Fibroblast of mammary gland (primary cell): ENCODE results near the gene GPR107.
"Not testable (repeated sequence)": the region's sequence is repeated elsewhere in the genome, so short reads cannot be mapped to it uniquely, and the experiment has no call there.

ENCODE experiments used
- DNase-seq: peaks from one replicate; pipeline ENCODE4 v3.0.0-alpha.2; 2010; ENCODE audit warnings: low read depth
- H3K4me3 ChIP-seq: 2 replicates; pipeline ENCODE4 v1.5.1; 2011; ENCODE audit warnings: low read depth, mild to moderate bottlenecking, low read length, moderate library complexity; ENCODE audit not compliant: control insufficient read depth
- TF ChIP-seq, protein P1 (sequence below): conservative IDR thresholded peaks from 2 replicates; pipeline ENCODE4 v1.5.1; 2011; ENCODE audit warnings: low read depth, low read length, inconsistent platforms; ENCODE audit not compliant: control insufficient read depth, insufficient read depth

Gene GPR107

DNA sequence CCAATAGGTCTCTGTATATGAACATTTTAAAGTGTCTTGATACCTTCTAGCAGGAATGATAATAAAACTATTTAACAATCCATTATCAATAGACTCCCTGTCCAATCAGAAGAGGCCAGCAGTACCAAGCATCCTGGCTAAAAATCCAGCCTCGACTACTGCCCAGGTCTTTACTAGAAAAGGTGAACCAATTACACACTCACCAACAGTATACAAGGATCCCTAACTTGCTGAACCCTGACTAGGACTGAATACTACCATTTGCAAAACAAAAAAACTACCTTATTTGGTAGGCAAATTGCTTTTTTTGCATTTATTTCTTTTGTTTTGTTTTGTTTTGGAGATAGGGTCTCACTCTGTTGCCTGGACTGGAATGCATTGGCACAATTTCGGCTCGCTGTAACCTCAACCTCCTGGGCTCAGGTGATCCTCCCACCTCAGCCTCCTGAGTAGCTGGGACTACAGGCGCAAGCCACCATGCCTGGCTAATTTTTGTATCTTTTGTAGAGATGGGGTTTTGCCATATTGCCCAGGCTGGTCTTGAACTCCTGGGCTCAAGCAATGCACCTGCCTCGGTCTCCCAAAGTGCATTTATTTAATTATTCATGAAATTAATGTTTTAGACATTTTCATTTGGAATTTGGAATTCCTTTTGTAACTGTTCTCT is 38.2 kb upstream of the GPR107 start:
- no peak for DNase-seq
- TF ChIP-seq, protein P1, sequence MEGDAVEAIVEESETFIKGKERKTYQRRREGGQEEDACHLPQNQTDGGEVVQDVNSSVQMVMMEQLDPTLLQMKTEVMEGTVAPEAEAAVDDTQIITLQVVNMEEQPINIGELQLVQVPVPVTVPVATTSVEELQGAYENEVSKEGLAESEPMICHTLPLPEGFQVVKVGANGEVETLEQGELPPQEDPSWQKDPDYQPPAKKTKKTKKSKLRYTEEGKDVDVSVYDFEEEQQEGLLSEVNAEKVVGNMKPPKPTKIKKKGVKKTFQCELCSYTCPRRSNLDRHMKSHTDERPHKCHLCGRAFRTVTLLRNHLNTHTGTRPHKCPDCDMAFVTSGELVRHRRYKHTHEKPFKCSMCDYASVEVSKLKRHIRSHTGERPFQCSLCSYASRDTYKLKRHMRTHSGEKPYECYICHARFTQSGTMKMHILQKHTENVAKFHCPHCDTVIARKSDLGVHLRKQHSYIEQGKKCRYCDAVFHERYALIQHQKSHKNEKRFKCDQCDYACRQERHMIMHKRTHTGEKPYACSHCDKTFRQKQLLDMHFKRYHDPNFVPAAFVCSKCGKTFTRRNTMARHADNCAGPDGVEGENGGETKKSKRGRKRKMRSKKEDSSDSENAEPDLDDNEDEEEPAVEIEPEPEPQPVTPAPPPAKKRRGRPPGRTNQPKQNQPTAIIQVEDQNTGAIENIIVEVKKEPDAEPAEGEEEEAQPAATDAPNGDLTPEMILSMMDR: no peak
- H3K4me3 ChIP-seq: no peak overlapping the region

DNA sequence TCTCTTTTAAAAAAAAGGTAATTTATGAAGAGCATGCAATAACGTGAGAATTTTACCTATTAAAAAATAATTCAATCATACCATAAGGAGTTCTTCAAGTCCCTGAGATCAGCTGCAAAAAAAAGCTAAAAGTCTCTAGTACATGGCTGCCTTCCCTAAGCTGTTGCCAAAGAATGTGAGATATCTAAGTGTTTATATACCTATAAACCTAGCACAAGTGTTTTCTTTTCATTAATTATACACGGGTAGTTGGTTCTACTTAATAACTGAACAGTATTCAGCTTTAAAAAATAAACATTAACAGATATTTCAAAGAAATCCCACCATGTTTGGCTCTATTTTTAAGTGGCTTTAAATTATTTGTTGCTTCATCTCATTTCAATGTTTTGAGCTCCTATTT is 36.6 kb upstream of the GPR107 start:
- no peak overlapping the region for H3K4me3 ChIP-seq
- no peak for DNase-seq
- TF ChIP-seq, protein P1: no peak

DNA sequence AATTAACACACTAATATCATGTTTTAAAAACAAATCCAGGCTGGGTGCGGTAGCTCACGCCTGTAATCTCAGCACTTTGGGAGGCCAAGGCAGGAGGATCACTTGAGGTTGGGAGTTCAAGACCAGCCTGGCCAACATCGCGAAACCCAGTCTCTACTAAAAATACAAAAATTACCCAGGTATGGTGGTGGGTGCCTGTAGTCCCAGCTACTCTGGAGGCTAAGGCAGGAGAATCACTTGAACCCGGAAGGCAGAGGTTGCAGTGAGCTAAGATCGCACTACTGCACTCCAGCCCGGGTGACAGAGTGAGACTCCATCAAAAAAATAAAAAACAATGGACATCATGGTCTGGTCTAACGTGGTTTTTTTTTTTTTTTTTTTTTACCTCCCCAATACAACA is 36.2 kb upstream of the GPR107 start:
- H3K4me3 ChIP-seq, DNase-seq: not testable (repeated sequence)

DNA sequence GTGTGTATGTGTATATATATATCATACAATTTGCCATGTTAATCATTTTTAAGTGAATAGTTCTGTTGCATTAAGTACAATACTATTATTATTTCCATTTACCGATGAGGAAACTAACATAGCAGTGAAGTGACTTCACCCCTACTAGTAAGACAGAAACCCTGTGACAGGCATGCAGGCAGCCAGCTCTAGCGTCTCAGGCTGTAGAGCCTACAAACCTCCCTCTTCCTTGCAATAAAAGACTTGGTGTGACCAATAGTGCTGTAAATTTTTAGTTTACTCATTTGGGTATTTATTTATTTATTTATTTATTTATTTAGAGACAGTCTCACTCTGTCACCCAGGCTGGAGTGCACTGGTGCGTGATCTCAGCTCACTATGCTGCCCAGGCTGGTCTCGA is 35.4 kb upstream of the GPR107 start:
- H3K4me3 ChIP-seq: no peak overlapping the region
- DNase-seq: no peak
- TF ChIP-seq, protein P1: no peak

DNA sequence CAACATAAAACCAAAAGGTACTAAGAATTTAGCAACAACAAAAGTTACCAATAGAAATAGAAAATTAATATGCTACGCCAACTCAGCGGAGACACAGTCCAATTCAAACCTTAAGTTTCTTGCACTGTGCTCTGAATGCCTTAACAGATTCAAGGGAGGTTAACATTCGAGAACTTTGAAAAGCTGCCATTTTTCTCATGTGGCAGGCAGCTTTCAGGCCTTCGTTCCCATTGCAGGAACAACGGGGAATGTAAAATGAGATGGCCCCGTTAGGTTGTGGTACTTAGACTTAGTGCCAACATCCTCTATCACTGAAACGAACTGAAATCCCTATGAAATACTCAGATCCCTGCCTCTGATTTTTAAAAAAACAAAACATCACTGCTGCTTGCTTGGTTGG is 33.1 kb upstream of the GPR107 start:
- no peak overlapping the region for H3K4me3 ChIP-seq
- TF ChIP-seq, protein P1: no peak
- DNase-seq: no peak

DNA sequence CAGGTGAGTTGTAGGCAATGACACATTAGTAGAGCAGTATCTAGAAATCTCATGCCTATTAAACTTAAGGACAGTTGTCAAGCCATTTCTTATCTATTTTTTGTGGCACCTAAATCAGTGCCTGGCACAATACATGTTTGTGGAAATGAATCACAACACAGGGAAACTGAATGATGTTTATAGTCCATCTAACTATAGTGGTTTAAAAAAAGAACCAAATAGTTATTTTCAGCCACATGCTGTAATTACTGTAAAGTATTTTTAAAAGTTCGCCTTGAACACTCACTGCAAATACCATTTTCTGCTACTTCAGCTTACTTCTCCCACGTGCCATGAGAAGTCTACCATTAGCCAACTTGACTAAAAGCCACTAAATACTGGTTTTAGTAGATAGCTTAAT is 32.6 kb upstream of the GPR107 start:
- no peak for DNase-seq
- TF ChIP-seq, protein P1: no peak
- H3K4me3 ChIP-seq: no peak overlapping the region

DNA sequence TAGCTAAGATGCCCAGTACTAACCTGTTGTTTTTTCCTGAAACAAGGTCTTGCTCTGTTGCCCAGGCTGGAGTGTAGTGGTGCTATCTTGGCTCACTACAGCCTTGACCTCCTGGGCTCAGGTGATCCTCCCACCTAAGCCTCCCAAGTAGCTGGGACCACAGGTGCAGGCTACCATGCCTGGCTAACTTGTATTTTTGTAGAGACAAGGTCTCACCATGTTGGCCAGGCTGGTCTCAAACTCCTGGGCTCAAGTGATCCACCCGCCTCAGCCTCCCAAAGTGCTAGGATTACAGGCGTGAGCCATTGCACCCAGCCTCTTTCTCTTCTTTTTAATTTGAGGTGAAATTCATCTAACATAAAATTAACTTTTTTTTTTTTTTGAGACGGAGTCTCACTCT is 31.9 kb upstream of the GPR107 start:
- H3K4me3 ChIP-seq, DNase-seq: not testable (repeated sequence)

DNA sequence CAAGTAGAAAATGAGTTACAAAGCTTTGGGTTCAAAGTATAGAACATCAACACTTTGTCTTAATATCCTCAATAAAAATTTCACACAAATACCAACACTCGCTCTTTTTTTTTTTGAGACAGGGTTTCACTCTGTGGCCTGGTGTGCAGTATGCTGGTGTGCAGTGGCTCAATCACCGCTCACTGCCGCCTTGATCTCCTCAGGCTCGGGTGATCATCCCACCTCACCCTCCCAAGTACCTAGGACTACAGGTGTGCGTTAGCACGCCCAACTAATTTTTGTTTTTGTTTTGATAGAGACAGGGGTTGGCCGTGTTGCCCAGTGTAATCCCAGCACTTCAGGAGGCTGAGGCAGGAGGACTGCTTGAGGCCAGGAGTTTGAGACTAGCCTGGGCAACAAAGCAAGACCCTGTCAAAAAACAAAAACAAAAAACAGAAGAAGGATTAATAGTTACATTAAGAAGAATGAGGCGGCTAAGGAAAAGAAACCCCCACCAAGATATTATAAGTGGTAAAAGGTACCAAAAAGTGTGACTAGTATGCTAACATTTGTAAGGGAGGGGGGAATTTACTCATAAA is 31.1 kb upstream of the GPR107 start:
- H3K4me3 ChIP-seq: no peak overlapping the region
- TF ChIP-seq, protein P1: no peak
- DNase-seq: no peak
